Endothelial cell of hepatic sinusoid (primary cell): ENCODE data around the gene IL1B.
"Not testable (repeated sequence)": the region's sequence is repeated elsewhere in the genome, so short reads cannot be mapped to it uniquely, and the experiment has no call there.

Experiments
- in situ Hi-C: cut with HindIII; loops from 2 replicates; pipeline ENCODE4 v1.10.0; 2017; ENCODE audit warnings: low sequenced_read_pairs

Gene IL1B

GRCh38 chr2:112859406-112860183 lies 23.0 kb upstream of the IL1B start:
- in situ Hi-C loops: not testable (repeated sequence)

DNA sequence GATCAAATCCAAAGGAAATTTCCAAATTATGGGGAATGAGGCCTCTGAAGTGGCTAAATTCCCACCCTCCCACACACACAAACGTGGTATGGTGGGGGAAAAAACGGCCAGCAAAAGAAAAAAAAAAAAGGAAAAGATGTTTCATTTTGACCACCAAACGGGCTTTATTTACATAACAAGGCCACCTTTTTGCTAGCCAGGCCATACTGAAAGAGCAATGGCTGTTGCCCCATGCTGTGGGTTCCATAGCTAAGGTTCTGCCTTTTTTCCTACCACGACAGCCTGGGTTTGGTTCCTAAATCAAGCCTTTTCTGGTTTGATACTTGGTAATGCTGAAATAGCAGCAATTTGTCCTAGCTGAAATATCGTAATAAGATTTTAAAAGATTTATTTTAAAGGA lies 14.0 kb upstream of the IL1B start:
- in situ Hi-C loops: no loop called here

DNA sequence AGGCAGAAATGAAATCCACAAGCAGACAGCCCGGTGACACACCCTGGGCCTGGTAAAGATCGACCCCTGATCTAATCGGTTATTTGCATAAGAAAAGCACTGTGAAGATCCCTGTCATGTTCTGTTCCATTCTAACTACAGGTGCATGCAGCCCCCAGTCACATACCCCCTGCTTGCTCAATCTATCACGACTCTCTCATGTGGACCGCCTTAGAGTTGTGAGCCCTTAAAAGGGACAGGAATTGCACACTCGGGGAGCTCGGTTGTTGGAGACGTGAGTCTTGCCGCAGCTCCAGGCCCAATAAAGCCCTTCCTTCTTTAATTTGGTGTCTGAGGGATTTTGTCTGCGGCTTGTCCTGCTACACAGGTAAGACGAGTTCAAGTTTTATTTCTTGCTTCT lies 13.4 kb upstream of the IL1B start:
- in situ Hi-C loops: no loop called here

- in situ Hi-C loops: no loop called here
Observed at GRCh38 chr2:112848833-112849232, 12.3 kb upstream of the IL1B start.

- in situ Hi-C loops: no loop called here
Observed at GRCh38 chr2:112846031-112846430, 9.5 kb upstream of the IL1B start.

DNA sequence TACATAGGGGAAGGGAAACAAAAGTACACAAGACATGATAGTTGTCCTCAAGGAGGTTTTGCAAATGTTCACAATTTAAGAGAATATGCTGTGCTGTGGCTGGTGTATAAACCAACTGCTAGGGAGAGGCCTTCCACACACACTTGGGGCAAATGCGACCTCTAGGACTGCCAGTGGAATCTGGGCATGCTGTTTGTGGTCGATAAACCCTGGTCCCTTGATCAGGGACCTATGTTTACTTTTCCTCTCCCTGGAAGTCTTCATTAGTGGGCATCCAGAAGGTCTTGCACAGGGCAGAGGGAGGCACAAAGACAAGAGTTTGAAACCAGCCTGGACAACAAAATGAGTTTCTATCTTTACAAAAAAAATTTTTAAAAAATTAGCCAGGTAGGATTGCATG lies 7.3 kb upstream of the IL1B start:
- in situ Hi-C loops: no loop called here

DNA sequence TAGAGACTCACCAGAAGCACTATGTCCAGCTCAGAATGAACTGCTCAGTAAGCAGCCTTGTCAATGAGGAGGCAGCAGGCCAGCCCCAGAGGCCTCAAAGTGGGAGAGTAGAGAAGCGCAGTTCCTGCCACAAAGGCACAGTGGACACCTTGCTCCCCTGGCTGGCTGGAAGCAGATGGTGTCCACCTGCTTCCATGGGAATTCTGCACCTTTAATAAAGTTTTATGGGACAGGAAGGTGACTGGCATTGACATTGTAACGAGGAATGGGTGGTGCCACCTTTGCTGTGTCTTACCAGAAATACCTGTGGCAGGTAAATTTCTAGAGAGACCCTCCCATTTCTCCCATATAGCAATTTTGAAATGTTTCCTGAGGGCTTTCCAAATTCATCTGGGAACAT lies 6.7 kb upstream of the IL1B start:
- in situ Hi-C loops: no loop called here

DNA sequence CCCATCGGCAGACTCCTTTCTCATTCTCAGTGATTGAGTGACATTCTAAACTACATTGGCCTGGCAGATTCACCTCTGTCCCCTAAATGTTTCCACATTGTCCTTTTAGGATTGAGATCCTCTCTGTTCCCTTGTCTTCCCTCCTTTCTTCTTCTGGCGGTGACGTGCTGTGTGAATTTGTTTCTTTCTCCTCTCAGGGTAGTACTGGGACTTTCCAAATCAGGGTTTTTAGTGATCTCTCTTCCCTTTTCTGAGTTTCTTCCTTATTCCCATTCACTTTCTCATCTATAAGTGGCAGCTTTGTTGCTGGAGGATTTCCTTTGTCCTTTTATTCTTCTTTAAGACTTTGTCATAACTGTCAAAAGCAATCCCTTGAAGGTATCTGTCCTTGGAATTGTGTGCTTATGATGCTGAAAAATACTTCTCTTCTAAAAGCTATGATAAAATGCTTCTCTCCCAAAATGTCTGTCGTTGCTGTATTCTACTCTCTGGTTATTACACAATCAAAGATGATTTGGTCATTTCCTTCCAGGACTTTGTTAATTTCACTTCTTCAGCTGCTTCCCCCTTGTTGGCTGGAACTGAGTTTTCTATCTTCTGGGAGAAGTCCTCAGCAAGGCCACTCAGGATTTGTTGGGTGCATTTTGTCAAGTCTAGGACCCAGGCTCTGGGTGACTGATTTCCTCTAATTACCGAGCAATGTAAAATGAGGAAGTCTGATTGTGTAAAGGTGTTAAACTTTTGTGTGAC lies 4.9 kb upstream of the IL1B start:
- in situ Hi-C loops: no loop called here

DNA sequence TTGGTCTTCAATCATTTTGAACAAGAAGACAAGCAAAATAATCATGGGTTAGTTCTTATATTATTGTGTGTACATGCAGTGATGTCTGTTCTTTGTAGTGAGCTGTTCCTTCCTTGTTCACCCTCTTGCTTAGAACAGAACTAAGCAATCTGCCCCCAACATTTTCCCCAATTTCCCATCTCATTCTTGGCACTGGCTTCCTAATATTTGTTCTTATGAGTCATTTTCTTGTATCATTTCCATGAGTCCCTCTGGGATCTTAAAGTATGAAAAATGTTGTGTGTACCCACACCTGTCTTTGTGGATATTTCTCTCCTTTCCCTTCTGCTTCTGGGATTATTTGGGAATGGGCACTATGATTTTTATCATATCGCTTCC lies 3.5 kb upstream of the IL1B start:
- in situ Hi-C loops: no loop called here

- in situ Hi-C loops: loop anchor here (5.0 kb wide), 2 partner anchors 38 to 97 kb away; no protein-coding TSS in a partner anchor
Observed at GRCh38 chr2:112839407-112840067, 3.0 kb upstream of the IL1B start.

- in situ Hi-C loops: loop anchor here (5.0 kb wide), 2 partner anchors 41 to 94 kb away; no protein-coding TSS in a partner anchor
Observed at GRCh38 chr2:112836163-112836560, 417 bp downstream of the IL1B start.

GRCh38 chr2:112835536-112836162 lies 930 bp downstream of the IL1B start:
- in situ Hi-C loops: loop anchor here (5.0 kb wide), 2 partner anchors 42 to 93 kb away; no protein-coding TSS in a partner anchor

DNA sequence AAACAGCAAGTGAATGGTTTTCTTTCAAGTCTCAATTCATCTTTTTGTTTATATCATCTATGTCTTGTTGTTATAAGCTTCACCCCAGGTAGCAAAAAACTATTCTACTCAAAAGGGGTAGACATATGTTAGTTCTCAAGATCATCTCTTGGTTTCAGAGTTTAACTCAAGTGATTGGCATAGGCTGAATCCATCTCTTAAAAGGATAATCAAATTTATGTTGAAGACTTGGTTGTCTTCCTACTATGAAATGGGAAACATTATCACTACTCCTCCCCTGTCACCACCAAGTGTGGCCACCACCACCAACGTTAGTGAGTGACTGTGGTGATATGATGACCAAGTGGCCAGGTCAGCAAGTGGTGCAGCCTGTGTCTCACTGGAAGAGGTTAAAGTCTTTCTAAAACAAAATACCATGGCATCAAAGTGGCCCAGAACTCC lies 1.5 kb downstream of the IL1B start:
- in situ Hi-C loops: loop anchor here (5.0 kb wide), 2 partner anchors 42 to 93 kb away; no protein-coding TSS in a partner anchor

DNA sequence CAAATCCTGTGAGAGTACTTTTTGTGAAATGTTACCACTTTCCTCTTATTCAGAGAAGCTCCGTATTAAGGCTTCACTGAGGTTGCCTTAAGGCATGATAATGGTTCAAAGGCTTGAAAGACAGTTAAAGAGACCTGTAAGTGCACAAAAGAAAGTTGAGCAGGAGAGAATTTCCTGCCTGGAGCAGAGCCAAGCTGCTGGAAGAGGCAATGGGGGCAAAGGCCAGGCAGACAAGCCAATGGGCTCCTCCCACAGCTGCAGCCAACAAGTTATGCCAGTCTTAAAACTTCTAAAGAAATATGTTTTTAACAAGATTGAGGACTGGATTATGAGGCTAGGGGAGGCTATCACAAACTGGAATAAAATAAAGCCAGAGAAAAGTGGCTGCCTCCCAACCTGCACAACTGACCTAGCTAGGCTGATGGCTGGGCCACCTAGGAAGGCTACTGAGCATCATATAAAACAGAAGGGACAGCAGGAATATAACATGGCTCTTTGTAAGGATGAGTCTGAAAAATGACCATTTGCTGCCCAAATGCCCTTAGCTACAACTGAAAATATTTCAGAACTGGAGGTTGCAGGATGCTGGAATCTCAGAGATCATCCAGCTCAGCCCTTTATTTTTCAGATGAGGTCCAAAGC lies 2.1 kb downstream of the IL1B start:
- in situ Hi-C loops: loop anchor here (5.0 kb wide), 2 partner anchors 43 to 92 kb away; no protein-coding TSS in a partner anchor

GRCh38 chr2:112833976-112834375 lies 2.6 kb downstream of the IL1B start:
- in situ Hi-C loops: no loop called here

- in situ Hi-C loops: not testable (repeated sequence)
Observed at GRCh38 chr2:112833639-112833931, 3.0 kb downstream of the IL1B start.

DNA sequence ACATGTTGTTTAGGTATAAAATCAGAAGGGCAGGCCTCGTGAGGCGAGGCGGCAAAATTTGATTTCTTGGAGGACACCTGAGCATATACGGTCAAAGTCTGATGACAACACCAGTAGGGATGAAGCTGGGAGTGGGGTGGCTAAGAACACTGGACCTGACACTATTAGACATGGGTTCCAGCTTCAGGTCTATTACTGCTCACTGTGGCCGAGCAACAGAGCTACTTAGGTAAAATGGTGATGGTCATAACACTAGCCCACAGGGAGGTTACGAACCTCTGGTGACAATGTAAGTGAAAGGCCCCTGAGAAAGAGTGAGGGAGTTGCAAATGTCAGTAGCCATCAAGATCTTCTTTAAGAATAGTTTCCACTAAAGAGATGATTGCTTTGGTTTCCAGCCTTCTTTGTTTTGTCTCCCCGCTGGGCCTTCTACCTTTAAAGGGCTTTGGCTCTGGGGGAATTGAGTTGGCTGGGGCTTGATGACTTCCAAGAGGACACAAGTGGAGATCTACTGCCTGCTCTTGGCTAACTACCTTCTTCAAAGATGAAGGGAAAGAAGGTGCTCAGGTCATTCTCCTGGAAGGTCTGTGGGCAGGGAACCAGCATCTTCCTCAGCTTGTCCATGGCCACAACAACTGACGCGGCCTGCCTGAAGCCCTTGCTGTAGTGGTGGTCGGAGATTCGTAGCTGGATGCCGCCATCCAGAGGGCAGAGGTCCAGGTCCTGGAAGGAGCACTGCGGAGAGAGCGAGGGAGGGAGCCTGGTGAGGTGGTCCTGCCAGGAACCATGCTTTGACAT lies 3.5 kb downstream of the IL1B start:
- in situ Hi-C loops: no loop called here

DNA sequence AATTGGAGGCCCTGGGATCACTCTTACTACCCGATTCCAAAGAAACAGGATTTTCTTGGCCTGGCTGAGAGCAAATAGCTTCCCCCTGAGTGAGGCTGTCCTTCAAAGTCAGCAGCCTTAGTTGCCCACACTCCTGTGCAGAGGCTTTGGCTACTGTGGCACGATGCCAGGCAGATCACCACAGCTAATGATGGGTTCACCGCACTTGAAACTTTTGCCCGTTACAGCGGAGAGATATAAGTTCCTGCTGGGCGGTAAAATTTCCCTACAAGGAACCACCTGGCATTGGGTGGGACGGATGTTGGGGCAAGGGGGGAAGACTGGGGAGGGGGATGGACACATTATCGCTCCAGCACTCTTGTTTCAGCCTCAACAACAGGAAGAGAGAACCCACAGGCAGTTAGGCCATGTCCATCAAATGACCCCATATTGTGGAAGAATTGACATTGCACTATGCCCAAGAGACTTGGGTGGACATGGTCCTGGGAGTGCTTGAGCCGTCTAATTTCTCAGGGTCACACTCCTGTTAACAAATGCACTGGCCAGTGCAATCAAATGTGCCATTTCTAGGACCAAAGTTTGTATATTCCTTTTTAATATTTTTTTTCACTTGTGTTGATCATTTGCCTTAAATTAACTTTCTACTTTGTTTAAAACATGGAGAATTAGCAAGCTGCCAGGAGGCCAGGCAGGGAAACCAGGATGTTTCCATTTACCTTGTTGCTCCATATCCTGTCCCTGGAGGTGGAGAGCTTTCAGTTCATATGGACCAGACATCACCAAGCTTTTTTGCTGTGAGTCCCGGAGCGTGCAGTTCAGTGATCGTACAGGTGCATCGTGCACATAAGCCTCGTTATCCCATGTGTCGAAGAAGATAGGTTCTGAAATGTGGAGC lies 4.4 kb downstream of the IL1B start:
- in situ Hi-C loops: no loop called here

- in situ Hi-C loops: no loop called here
Observed at GRCh38 chr2:112831513-112831845, 5.1 kb downstream of the IL1B start.
